AG10803 (cell line): ENCODE measurements around the gene DENND2D.
A peak's percentile ranks its signal among the peaks of the same experiment; 100 is the strongest.

Source experiments
- DNase-seq: peaks from one replicate; pipeline ENCODE4 v3.0.0; 2010; ENCODE audit warnings: low read depth
- H3K4me3 ChIP-seq: 2 replicates; pipeline ENCODE4 v1.5.1; 2011; ENCODE audit warnings: mild to moderate bottlenecking, low read length, control low read depth
- TF ChIP-seq, protein P1 (sequence below): conservative IDR thresholded peaks from 2 replicates; pipeline ENCODE4 v1.5.1; 2011; ENCODE audit warnings: mild to moderate bottlenecking, low read length, control low read depth, inconsistent platforms

Gene DENND2D

DNA sequence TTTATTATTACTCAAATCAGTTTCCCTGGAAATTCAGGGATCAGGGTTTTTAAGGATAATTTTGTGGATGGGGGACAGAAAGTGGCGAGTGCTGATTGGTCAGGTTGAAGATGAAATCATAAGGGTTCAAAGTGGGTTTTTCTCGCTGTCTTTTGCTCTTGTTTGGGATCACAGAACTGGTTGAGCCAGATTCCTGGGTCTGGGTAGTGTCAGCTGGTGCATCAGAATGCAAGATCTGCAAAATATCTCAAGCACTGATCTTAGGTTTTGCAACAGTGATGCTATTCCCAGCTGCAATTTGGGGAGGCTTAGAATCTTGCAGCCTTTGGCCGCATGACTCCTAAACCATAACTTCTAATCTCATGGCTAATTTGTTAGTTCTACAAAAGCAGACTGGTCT lies 36.4 kb upstream of the DENND2D start:
- DNase-seq: no peak
- H3K4me3 ChIP-seq: no peak overlapping the region
- TF ChIP-seq, protein P1, sequence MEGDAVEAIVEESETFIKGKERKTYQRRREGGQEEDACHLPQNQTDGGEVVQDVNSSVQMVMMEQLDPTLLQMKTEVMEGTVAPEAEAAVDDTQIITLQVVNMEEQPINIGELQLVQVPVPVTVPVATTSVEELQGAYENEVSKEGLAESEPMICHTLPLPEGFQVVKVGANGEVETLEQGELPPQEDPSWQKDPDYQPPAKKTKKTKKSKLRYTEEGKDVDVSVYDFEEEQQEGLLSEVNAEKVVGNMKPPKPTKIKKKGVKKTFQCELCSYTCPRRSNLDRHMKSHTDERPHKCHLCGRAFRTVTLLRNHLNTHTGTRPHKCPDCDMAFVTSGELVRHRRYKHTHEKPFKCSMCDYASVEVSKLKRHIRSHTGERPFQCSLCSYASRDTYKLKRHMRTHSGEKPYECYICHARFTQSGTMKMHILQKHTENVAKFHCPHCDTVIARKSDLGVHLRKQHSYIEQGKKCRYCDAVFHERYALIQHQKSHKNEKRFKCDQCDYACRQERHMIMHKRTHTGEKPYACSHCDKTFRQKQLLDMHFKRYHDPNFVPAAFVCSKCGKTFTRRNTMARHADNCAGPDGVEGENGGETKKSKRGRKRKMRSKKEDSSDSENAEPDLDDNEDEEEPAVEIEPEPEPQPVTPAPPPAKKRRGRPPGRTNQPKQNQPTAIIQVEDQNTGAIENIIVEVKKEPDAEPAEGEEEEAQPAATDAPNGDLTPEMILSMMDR: no peak

DNA sequence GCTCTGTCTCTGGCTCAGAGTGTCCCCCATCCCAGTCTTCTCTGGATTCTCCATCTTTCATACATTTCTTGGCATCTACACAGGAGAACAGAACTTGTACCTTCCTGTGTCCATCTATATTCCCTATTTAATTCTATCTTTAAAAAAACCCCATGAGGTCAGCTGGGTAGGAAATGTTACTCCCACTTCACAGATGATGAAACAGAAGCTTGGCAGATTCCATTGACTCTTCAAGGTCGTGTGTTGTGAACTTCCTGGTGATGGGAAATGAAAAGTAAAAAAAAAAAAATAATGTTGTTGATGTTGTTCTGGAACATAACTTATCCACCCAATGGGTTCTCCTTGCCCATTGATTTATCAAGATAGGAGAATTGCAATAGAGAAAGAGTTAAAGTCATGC lies 35.9 kb upstream of the DENND2D start:
- no peak for DNase-seq
- TF ChIP-seq, protein P1: no peak
- H3K4me3 ChIP-seq: no peak overlapping the region

DNA sequence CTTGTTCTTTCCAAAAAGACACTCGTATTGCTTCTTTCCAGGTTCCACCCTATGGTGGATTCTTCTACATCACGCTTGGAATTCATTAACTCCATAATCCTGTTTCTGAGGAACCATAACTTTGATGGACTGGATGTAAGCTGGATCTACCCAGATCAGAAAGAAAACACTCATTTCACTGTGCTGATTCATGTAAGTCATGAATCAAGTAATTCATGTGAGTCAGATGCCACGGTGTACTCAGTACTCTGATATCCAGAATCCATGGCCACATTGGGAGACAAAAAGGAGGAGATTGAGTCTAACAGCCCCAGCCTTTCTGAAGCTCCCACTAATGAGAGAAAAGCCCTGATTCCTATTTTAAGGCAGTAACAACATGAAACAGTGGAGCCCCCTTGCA lies 34.4 kb upstream of the DENND2D start:
- TF ChIP-seq, protein P1: no peak
- no peak overlapping the region for H3K4me3 ChIP-seq
- peak; percentile 24 for DNase-seq

DNA sequence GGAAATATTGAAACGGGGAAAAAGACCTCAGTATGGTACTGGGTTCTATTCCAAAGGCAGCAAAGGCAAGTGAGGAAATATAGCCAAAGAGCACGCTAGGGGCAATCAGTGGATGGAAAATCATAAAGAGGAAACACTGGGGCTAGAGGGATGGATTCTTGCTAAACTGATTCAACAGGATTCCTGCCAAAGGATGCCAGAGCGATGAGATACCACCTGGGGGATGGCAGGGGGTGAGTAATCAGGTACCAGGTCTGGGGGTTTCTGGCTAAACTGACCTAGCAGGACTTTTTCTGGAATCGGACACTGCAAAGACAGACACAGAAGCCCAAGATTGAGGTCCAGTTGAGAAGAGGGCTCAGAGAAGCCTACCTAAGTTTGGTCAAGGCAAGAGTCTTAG lies 33.8 kb upstream of the DENND2D start:
- TF ChIP-seq, protein P1: no peak
- H3K4me3 ChIP-seq: no peak overlapping the region
- no peak for DNase-seq

DNA sequence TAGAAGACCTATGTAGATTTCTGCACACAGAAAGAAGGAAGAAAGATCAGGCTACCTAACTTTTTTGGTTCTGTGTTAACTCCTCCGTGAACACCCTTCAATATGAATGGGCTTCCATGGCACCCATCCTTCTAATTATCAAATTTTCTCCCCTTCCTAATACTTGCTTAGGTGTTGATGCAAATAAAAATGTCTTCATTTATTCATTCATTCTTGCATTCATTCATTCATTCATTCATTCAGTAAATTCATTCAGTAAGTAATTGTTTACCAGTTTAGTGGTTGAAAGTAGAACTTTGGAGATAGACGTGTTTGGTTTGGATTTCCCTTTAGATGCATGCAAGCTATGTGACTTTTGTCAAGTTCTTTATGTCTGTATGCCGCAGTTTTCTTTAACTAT lies 31.7 kb upstream of the DENND2D start:
- no peak overlapping the region for H3K4me3 ChIP-seq
- TF ChIP-seq, protein P1: no peak
- no peak for DNase-seq

DNA sequence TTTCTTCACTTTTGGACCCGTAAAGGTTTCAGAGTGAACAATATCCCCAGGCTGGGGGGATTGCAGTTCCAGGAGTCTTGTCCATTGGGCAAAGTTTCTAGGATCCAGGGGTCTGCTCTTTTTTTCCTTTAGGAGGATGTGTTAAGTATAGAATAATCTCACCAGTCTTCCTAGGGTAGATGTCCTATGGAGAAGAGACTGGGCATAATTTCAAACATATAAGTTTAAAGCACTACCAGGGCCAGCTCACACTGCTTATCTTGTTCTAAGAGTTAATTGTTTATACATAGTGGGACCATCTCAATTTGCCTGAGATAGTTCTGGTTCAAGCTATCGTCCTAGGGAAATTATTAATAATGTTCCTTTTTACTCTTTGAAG lies 28.3 kb upstream of the DENND2D start:
- DNase-seq: no peak
- TF ChIP-seq, protein P1: no peak
- no peak overlapping the region for H3K4me3 ChIP-seq

DNA sequence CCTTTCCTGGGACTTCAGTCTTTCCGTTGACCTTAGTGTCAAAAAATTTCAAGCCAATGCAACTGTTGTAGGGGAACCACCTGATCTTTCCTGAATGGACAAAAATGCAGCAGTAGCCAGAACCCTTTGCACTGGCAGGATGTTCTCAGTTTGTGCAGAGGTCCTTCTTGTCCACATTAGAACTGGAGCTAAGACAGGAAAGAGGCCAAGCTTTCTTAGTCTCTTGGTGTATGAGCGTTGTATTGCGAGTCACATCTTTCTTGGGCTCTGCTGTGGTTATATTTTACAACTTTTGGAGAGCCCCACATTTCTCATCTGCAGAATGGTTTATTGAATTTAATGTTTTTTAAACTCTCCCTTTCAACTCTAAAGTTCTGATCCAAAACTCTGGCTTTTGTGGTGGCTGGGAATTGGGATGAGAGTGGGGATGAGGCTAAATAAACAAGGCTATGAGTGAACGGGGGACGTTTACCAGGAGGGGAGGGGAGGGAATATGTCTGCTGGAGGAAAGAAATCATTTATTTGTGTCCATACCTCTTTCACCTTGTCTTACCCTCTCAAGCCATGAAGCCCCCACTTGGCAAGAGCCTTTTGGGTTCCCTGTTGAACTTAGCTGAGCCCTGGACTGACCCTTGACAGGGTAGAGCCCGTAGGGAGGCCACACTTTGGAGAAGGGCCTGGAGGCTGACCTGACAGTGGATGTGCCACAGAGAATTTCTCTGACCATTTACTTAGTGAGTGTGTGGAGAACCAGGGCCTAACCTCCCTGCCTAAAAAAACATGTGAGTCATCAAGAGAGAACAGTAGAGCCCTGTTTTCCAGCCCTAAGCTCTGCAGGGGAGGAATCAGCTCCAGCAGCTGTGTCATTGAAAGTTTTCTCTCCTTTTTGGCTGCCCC lies 27.7 kb upstream of the DENND2D start:
- no peak overlapping the region for H3K4me3 ChIP-seq
- TF ChIP-seq, protein P1: no peak
- peak; percentile 78 for DNase-seq
